Measurements from ENCODE around the gene PXMP4.

PXMP4 gene

DNA sequence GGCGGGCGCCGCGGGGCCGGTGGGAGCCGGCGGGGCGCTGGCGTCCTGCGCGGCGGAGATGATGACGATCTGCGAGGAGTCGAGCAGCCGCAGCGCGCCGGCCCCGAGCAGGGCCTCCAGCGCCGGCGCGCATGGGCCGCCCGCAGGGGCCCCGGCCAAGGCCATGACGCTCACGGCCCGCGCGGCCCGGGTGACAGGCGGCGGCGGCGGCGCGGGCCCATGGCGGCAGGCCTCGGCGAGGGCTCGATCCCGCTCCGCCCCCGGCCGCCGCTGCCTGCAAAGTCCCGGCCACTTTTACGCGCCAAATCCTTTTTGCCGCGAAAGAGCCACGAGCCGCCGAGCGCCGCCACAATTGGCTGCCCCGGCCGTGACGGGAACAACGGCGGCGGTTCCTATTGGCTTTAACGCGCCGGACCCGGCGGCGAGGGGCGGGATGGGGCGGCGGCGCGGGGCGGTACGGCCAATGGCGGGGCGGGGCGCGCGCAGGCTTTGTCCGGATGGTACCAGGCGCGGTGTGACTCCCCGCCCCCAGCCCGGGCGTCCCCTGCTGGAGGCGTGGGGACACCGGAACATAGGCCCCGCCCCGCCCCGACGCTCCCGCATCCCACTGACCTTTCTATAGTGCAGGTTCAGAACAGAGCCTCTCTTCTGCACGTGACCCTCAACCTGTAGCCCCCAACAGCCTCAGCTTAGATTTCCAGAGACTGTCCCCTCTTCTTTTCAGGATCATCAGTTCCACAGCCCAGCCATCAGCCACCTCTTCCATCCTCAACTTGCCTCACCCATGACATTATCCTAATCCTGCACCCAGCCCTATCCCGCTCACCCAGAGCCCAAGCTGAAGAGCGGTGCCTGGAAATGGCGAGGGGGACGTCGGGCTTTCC, 33.8 kb downstream of the PXMP4 start, which contains the start of gene E2F1:
Gene E2F1 (minus strand): TSS at position 286 of the 884 bp plus-strand sequence. CDS start 121 bp downstream, at position 165.
- H3K36me3 ChIP-seq (ENCODE audit: control insufficient read depth in 2 of 2, insufficient read depth in 1 of 2, low read length in 2 of 2) = peaks cover 0 to 29% of the 10 kb centered on the region in 2 experiments; a peak in 1 of 3 replicates
- no peaks in the 10 kb centered on the region for H3K9me3 ChIP-seq (ENCODE audit: control insufficient read depth, insufficient read depth, low read depth, low read length)
- peaks cover 8% of the 10 kb centered on the region for H3K4me1 ChIP-seq (ENCODE audit: control insufficient read depth, insufficient read depth, low read length)
- peak within 1 kb of the TSS; percentile 62 for H3K4me3 ChIP-seq (ENCODE audit: low read depth, low read length)
- peak within 1 kb of the TSS; percentile 95 for H3K27ac ChIP-seq (ENCODE audit: extremely low read depth, low read depth, low read length)
- ChIA-PET CTCF (interaction anchor here (0.6 to 1.3 kb wide), 3 partner anchors 20 to 1469 kb away, joined by 3 to 5 read pairs (median 4); partner anchors contain the start of genes ACTL10 and ZNF341), POLR2A (interaction anchor here (0.7 to 3.3 kb wide), 4 partner anchors 11 to 44 kb away, joined by 3 to 10 read pairs (median 6); partner anchors contain the start of gene ACTL10)
- peak; percentile 60 for TF ChIP-seq EGR2 (tag by site-specific recombination; IDR thresholded peaks at IDR 0.05; ENCODE audit: low read depth)
- peak; percentile 88 for TF ChIP-seq SP3 (tag by site-specific recombination; IDR thresholded peaks at IDR 0.05)
- peak; percentile 82 for TF ChIP-seq SCRT1 (tag by site-specific recombination; IDR thresholded peaks at IDR 0.05; ENCODE audit: borderline replicate concordance)
- TF ChIP-seq SP2 (tag by site-specific recombination; IDR thresholded peaks at IDR 0.05) = peak; percentile 90
- peak; percentile 50; the same call in 1 of the 2 replicates for TF ChIP-seq ZBTB1 (tag by site-specific recombination; IDR thresholded peaks at IDR 0.05)
- TF ChIP-seq YY1 (tag by site-specific recombination; IDR thresholded peaks at IDR 0.05) = no peak
- TF ChIP-seq, protein P1, sequence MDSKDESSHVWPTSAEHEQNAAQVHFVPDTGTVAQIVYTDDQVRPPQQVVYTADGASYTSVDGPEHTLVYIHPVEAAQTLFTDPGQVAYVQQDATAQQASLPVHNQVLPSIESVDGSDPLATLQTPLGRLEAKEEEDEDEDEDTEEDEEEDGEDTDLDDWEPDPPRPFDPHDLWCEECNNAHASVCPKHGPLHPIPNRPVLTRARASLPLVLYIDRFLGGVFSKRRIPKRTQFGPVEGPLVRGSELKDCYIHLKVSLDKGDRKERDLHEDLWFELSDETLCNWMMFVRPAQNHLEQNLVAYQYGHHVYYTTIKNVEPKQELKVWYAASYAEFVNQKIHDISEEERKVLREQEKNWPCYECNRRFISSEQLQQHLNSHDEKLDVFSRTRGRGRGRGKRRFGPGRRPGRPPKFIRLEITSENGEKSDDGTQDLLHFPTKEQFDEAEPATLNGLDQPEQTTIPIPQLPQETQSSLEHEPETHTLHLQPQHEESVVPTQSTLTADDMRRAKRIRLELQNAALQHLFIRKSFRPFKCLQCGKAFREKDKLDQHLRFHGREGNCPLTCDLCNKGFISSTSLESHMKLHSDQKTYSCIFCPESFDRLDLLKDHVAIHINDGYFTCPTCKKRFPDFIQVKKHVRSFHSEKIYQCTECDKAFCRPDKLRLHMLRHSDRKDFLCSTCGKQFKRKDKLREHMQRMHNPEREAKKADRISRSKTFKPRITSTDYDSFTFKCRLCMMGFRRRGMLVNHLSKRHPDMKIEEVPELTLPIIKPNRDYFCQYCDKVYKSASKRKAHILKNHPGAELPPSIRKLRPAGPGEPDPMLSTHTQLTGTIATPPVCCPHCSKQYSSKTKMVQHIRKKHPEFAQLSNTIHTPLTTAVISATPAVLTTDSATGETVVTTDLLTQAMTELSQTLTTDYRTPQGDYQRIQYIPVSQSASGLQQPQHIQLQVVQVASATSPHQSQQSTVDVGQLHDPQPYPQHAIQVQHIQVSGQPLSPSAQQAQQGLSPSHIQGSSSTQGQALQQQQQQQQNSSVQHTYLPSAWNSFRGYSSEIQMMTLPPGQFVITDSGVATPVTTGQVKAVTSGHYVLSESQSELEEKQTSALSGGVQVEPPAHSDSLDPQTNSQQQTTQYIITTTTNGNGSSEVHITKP (tag by site-specific recombination; IDR thresholded peaks at IDR 0.05) = no peak
- TF ChIP-seq ZNF701 (tag by site-specific recombination; IDR thresholded peaks at IDR 0.05) = no peak
- peak; percentile 7; the same call in 1 of the 2 replicates for TF ChIP-seq ZBTB6 (tag by site-specific recombination; IDR thresholded peaks at IDR 0.05)
- TF ChIP-seq ZNF76 (tag by site-specific recombination; IDR thresholded peaks at IDR 0.05; ENCODE audit: borderline replicate concordance, low read depth) = no peak
- no peak for TF ChIP-seq ZXDB (tag by site-specific recombination; IDR thresholded peaks at IDR 0.05)
- no peak for TF ChIP-seq ZBTB44 (tag by site-specific recombination; IDR thresholded peaks at IDR 0.05)
- TF ChIP-seq ZNF23 (tag by site-specific recombination; IDR thresholded peaks at IDR 0.05; ENCODE audit: borderline replicate concordance) = no peak
- peak; percentile 37; the same call in 1 of the 2 replicates for TF ChIP-seq GLIS2 (tag by site-specific recombination; IDR thresholded peaks at IDR 0.05)
- TF ChIP-seq HIC1 (tag by site-specific recombination; IDR thresholded peaks at IDR 0.05) = no peak
- TF ChIP-seq ZNF121 (tag by site-specific recombination; IDR thresholded peaks at IDR 0.05) = no peak
- 0 out of 2 replicates have a peak, but pooled peaks have one; percentile 28 for TF ChIP-seq SP7 (tag by site-specific recombination; IDR thresholded peaks at IDR 0.05)
- TF ChIP-seq ZNF140 (tag by site-specific recombination; IDR thresholded peaks at IDR 0.05) = no peak
- no peak for TF ChIP-seq SETDB1 (IDR thresholded peaks at IDR 0.05; ENCODE audit: insufficient read length, low read length)
- no peak for TF ChIP-seq ZNF350 (tag by site-specific recombination; IDR thresholded peaks at IDR 0.05)
- TF ChIP-seq ZFHX2 (tag by site-specific recombination; conservative IDR thresholded peaks at IDR 0.05) = peak; percentile 57
- TF ChIP-seq KLF10 (tag by site-specific recombination; IDR thresholded peaks at IDR 0.05) = peak; percentile 56; the same call in 1 of the 2 replicates
- TF ChIP-seq MZF1 (tag by site-specific recombination; IDR thresholded peaks at IDR 0.05; ENCODE audit: borderline replicate concordance) = no peak
- no peak for TF ChIP-seq ZNF548 (tag by site-specific recombination; IDR thresholded peaks at IDR 0.05)
- no peak for TF ChIP-seq ZNF10 (tag by site-specific recombination; IDR thresholded peaks at IDR 0.05)
- TF ChIP-seq ZNF211 (tag by site-specific recombination; IDR thresholded peaks at IDR 0.05; ENCODE audit: low read depth) = no peak
- no peak for TF ChIP-seq WT1 (tag by site-specific recombination; IDR thresholded peaks at IDR 0.05)
- 0 out of 2 replicates have a peak, but pooled peaks have one; percentile 31 for TF ChIP-seq ZNF629 (tag by site-specific recombination; IDR thresholded peaks at IDR 0.05)
- peak; percentile 45; the same call in 1 of the 2 replicates for TF ChIP-seq KLF9 (tag by site-specific recombination; IDR thresholded peaks at IDR 0.05; ENCODE audit: low read depth)
- no peak for TF ChIP-seq ZNF155 (tag by site-specific recombination; IDR thresholded peaks at IDR 0.05)

All from HEK293 (cell line).